Thyroid gland (tissue), 4 donors: ENCODE results near the gene PDCD5.

Experiments
- CTCF ChIP-seq, 6 experiments: fragments of 200-600 bp in 3 of 6; fragments of 450-650 bp in 3 of 6; sonication (generic) in 3 of 6; IDR thresholded peaks; one replicate each; pipeline ENCODE4 v1.5.1; 2016 to 2019; ENCODE audit warnings: antibody characterized with exemption in 6 of 6, mild to moderate bottlenecking in 2 of 6, inconsistent platforms in 1 of 6, moderate library complexity in 1 of 6
- POLR2A ChIP-seq, 2 donors: fragments of 450-650 bp; IDR thresholded peaks; one replicate each; pipeline ENCODE4 v1.6.1; 2017; ENCODE audit warnings: antibody characterized with exemption in 2 of 2, mild to moderate bottlenecking in 2 of 2, moderate library complexity in 1 of 2

GRCh38 chr19:32595491-32595890 is 14.5 kb downstream of the PDCD5 start:
- TF ChIP-seq POLR2A (IDR thresholded peaks at IDR 0.05), result no peak
- TF ChIP-seq CTCF (IDR thresholded peaks at IDR 0.05), result no peak
